Measurements from ENCODE around the gene HDAC8.

DNA sequence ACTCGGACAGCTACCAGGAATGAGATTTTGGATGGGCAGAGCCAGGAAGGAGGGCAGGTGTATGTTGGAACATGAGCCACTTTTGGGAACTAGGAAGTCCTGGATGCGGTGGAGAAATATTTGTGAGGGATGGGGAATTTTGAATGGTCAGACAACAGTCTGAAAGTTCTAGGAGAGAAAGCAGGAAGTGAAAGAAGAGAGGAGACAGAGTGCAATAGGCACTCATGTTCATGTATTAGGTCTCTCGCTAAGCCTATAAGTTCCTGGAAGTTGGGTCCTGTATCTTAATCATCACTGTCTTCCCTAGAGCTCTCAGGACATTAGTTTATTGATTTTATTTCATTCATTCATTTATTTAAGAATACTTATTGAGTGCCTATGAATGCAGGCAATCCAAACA lies 201.2 kb downstream of the HDAC8 start:
- TF ChIP-seq, protein P1, sequence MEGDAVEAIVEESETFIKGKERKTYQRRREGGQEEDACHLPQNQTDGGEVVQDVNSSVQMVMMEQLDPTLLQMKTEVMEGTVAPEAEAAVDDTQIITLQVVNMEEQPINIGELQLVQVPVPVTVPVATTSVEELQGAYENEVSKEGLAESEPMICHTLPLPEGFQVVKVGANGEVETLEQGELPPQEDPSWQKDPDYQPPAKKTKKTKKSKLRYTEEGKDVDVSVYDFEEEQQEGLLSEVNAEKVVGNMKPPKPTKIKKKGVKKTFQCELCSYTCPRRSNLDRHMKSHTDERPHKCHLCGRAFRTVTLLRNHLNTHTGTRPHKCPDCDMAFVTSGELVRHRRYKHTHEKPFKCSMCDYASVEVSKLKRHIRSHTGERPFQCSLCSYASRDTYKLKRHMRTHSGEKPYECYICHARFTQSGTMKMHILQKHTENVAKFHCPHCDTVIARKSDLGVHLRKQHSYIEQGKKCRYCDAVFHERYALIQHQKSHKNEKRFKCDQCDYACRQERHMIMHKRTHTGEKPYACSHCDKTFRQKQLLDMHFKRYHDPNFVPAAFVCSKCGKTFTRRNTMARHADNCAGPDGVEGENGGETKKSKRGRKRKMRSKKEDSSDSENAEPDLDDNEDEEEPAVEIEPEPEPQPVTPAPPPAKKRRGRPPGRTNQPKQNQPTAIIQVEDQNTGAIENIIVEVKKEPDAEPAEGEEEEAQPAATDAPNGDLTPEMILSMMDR (conservative IDR thresholded peaks at IDR 0.05 in 1 of 2, IDR thresholded peaks at IDR 0.05 in 1 of 2; ENCODE audit: extremely low read depth in 1 of 2, insufficient read depth in 1 of 2, low read depth in 1 of 2, low read length in 2 of 2): no peak
- TF ChIP-seq EZH2 (IDR thresholded peaks at IDR 0.05; ENCODE audit: borderline replicate concordance, low read length): no peak

Measured in mammary epithelial cell (primary cell).